Measurements from ENCODE around the gene EFCAB13.
"Not testable (repeated sequence)": the region's sequence is repeated elsewhere in the genome, so short reads cannot be mapped to it uniquely, and the experiment has no call there.

The EFCAB13 gene

DNA sequence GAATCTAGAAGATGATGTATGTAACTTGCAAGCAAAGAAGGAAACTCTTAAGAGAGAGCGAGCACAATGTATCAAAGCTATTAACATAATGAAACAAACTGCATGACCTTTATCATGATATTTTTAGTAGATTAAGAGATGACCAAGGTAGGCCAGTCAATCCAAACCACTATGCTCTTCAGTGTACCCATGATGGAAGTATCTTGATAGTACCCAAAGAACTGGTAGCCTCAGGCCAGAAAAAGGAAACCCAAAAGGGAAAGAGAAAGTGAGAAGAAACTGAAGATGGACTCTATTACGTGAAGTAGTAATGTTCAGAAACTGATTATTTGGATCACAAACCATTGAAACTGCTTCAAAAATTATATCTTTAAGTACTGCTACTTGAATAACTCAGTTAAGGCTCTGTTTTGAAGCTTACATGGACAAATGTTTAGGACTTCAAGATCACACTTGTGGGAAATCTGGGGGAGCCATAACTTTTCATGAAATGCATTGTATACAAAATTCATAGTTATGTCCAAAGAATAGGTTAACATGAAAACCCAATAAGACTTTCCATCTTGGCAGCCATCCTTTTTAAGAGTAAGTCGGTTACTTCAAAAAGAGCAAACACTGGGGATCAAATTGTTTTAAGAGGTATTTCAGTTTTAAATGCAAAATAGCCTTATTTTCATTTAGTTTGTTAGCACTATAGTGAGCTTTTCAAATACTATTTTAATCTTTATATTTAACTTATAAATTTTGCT, 102.3 kb downstream of the EFCAB13 start:
- DNase-seq: not testable (repeated sequence)

DNA sequence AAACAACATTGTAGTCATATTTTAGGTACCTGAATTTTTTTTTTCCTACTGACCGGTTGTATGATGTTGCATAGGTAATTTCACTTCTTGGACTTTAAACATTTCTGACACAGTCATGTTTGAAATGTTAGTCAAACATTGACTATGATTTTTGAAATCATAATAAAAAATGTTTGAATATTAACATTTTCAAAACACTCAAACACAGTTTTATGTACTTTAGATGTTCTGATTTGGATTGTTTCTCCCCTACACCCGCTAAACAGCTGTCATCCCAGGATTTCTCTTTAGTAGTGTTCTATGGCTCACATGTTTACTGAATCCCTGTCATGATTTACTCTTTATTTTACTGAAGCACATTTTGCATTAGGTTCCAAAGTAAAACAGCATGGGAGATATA, 104.2 kb downstream of the EFCAB13 start:
- DNase-seq: no peak

DNA sequence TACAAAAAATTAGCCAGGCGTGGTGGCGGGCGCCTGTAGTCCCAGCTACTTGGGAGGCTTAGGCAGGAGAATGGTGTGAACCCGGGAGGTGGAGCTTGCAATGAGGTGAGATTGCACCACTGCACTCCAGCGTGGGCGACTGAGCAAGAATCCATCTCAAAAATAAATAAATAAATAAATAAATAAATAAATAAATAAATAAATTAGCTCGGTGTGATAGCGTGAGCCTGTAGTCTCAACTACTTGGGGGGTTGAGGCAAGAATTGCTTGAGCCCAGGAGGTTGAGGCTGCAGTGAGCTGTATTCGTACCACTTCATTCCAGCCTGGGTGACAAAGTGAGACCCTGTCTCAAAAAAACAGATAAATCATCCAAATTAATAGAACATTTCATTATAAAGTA, 108.5 kb downstream of the EFCAB13 start:
- DNase-seq: not testable (repeated sequence)

DNA sequence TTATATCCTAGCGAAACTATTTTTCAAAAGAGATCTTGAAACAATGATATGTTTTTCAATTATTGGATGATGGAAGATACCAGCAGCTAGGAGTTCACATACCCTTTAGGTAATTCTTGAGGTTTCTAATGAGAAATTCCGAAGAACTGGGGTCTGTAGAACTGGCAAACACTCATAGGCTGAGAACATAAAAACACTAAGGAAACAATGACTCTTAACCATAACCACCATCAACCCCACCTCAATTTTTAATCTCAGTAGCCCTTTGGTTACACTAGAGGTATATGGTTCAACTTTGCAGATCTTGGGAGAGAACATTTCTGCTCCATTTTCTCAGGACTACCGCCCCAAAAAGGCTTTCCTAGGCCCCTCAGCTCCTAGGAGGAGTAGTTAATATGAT, 141.4 kb downstream of the EFCAB13 start:
- no peak for DNase-seq

- not testable (repeated sequence) for DNase-seq
These were observed 143.2 kb downstream of the EFCAB13 start for GRCh38 chr17:47466976-47467375.

- no peak for DNase-seq
These were observed 147.1 kb downstream of the EFCAB13 start for GRCh38 chr17:47470836-47471235.

GRCh38 chr17:47472073-47472472, 148.3 kb downstream of the EFCAB13 start:
- not testable (repeated sequence) for DNase-seq

All from T-helper 1 cell (primary cell).